ENCODE data around the gene DOP1B.

Gene DOP1B

DNA sequence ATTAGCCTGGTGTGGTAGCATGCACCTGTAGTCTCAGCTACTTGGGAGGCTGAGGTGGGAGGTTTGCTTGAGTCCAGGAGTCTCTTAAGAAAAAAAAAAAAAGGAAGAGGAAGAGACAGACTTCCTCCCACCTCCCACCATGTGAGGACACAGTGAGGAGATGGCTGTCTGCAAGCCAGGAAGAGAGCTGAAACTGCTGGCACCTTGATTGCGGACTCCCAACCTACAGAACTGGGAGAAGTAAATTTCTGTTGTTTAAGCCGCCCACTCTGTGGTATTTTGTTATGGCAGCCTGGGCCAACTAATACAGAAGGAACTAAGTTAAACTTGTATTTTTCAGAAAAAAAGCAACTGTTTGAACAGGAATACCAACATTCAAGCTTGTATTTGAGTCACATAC is 21.7 kb downstream of the DOP1B start:
- peak overlapping the region; percentile 66 for H3K27ac ChIP-seq
- H3K36me3 ChIP-seq, result no peaks in the 10 kb centered on the region
- TF ChIP-seq, protein P1, sequence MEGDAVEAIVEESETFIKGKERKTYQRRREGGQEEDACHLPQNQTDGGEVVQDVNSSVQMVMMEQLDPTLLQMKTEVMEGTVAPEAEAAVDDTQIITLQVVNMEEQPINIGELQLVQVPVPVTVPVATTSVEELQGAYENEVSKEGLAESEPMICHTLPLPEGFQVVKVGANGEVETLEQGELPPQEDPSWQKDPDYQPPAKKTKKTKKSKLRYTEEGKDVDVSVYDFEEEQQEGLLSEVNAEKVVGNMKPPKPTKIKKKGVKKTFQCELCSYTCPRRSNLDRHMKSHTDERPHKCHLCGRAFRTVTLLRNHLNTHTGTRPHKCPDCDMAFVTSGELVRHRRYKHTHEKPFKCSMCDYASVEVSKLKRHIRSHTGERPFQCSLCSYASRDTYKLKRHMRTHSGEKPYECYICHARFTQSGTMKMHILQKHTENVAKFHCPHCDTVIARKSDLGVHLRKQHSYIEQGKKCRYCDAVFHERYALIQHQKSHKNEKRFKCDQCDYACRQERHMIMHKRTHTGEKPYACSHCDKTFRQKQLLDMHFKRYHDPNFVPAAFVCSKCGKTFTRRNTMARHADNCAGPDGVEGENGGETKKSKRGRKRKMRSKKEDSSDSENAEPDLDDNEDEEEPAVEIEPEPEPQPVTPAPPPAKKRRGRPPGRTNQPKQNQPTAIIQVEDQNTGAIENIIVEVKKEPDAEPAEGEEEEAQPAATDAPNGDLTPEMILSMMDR (IDR thresholded peaks at IDR 0.05), result no peak
- no peaks in the 10 kb centered on the region for H3K9me3 ChIP-seq
- H3K4me3 ChIP-seq (ENCODE audit: low read depth in 1 of 2, low read length in 1 of 2), result no peak overlapping the region
- H3K27me3 ChIP-seq, result no peaks in the 10 kb centered on the region
- peaks cover 55 to 65% of the 10 kb centered on the region in 2 experiments for H3K4me1 ChIP-seq (ENCODE audit: control insufficient read depth in 1 of 2, insufficient read depth in 1 of 2, low read depth in 1 of 2, low read length in 1 of 2)

DNA sequence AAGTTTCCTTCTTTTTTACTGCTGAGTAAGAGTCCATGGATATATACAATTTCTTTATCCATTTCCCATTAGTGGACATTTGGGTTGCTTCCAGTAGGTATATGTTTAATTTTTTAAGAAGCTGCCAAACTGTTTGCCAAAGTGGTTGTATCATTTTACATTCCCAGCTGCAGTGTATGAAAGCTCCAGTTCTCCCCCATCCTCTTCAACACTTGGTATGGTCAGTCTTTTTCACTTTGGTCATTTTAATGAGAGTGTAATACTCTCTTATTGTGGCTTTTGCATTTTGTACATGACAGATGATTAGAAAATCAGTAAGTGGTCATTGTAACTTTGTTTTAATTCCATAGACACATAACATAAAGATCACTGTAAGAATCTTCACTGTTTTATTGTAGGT is 22.5 kb downstream of the DOP1B start:
- no peaks in the 10 kb centered on the region for H3K36me3 ChIP-seq
- H3K27ac ChIP-seq, result peak overlapping the region; percentile 66
- no peaks in the 10 kb centered on the region for H3K27me3 ChIP-seq
- TF ChIP-seq, protein P1 (IDR thresholded peaks at IDR 0.05), result no peak
- H3K4me3 ChIP-seq (ENCODE audit: low read depth in 1 of 2, low read length in 1 of 2), result no peak overlapping the region
- H3K4me1 ChIP-seq (ENCODE audit: control insufficient read depth in 1 of 2, insufficient read depth in 1 of 2, low read depth in 1 of 2, low read length in 1 of 2), result peaks cover 56 to 65% of the 10 kb centered on the region in 2 experiments
- H3K9me3 ChIP-seq, result no peaks in the 10 kb centered on the region

DNA sequence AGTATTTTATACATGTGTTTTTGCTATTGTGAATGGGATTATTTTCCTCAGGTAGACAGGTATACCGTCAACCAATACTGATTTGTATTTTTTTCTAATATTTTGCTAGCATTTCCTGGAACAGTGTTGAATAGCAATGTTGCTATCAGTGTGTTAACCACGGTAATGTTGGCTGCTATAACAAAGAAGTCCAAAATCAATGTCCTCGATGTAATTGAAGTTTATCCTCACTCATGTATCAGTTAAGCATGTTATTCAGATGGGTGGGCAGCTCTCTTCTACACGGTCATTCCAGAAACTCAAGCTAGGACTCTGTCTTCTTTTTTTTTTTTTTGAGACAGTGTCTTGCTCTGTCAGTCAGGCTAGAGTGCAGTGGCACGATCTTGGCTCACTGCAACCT is 24.3 kb downstream of the DOP1B start:
- Histone ChIP-seq H3K27me3 (no peaks in the 10 kb centered on the region), H3K36me3 (no peaks in the 10 kb centered on the region), H3K9me3 (no peaks in the 10 kb centered on the region), H3K27ac (peak overlapping the region; percentile 83), H3K4me1 (ENCODE audit: control insufficient read depth in 1 of 2, insufficient read depth in 1 of 2, low read depth in 1 of 2, low read length in 1 of 2) (peaks cover 70 to 79% of the 10 kb centered on the region in 2 experiments), H3K4me3 (ENCODE audit: low read depth in 1 of 2, low read length in 1 of 2) (peak overlapping the region in 1 of 2 experiments; percentile 28)
- TF ChIP-seq, protein P1 (IDR thresholded peaks at IDR 0.05), result no peak

- Histone ChIP-seq H3K9me3 (no peaks in the 10 kb centered on the region), H3K27ac (peak overlapping the region; percentile 83), H3K4me3 (ENCODE audit: low read depth in 1 of 2, low read length in 1 of 2) (no peak overlapping the region), H3K4me1 (ENCODE audit: control insufficient read depth in 1 of 2, insufficient read depth in 1 of 2, low read depth in 1 of 2, low read length in 1 of 2) (peaks cover 84 to 88% of the 10 kb centered on the region in 2 experiments), H3K27me3 (no peaks in the 10 kb centered on the region), H3K36me3 (peaks cover 2% of the 10 kb centered on the region)
- TF ChIP-seq, protein P1 (IDR thresholded peaks at IDR 0.05), result no peak
Measured at GRCh38 chr21:36183144-36183795, 26.6 kb downstream of the DOP1B start.

DNA sequence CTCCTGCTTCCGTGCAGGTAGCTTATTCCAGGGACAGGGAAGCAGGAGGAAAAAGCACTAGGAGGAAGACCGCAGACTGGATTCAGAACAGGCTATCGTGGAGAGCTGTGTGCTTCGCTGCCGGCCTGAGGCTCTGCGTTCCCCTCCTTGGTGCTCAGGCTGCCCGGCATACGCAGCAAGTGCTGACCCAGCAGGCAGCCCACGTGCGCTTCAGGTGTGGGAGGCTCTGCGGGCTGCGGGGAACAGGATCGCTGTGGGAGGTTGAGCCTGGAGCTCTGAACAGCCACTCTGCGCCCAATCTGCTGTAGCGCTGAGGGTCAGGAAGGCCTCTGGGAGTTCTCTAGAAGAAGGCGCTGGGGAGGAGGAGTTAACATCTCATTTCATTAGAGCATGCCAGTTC is 27.9 kb downstream of the DOP1B start:
- H3K27me3 ChIP-seq, result no peaks in the 10 kb centered on the region
- TF ChIP-seq, protein P1 (IDR thresholded peaks at IDR 0.05), result no peak
- peaks cover 5% of the 10 kb centered on the region for H3K36me3 ChIP-seq
- no peaks in the 10 kb centered on the region for H3K9me3 ChIP-seq
- peaks cover 84 to 89% of the 10 kb centered on the region in 2 experiments for H3K4me1 ChIP-seq (ENCODE audit: control insufficient read depth in 1 of 2, insufficient read depth in 1 of 2, low read depth in 1 of 2, low read length in 1 of 2)
- H3K27ac ChIP-seq, result peak overlapping the region; percentile 83
- H3K4me3 ChIP-seq (ENCODE audit: low read depth in 1 of 2, low read length in 1 of 2), result no peak overlapping the region
